C4-2B (cell line): ENCODE data around the gene MIA2.
"Not testable (repeated sequence)": the region's sequence is repeated elsewhere in the genome, so short reads cannot be mapped to it uniquely, and the experiment has no call there.

ENCODE experiments used
- H3K27ac ChIP-seq: fragments of 450-650 bp; 2 replicates; pipeline ENCODE4 v1.5.1; 2017
- CTCF ChIP-seq: fragments of 450-650 bp; conservative IDR thresholded peaks from 2 replicates; pipeline ENCODE4 v1.5.1; 2017; ENCODE audit warnings: mild to moderate bottlenecking
- ZFX ChIP-seq: fragments of 450-650 bp; IDR thresholded peaks from 2 replicates; pipeline ENCODE4 v1.6.1; 2017

The MIA2 gene

GRCh38 chr14:39342768-39343167 is 109.1 kb downstream of the MIA2 start:
- TF ChIP-seq ZFX: no peak
- no peak for TF ChIP-seq CTCF
- no peak overlapping the region for H3K27ac ChIP-seq

- H3K27ac ChIP-seq: no peak overlapping the region
Measured at GRCh38 chr14:39343614-39344013, 109.9 kb downstream of the MIA2 start.

GRCh38 chr14:39350866-39351265 is 117.2 kb downstream of the MIA2 start:
- no peak for TF ChIP-seq ZFX
- TF ChIP-seq CTCF: no peak
- H3K27ac ChIP-seq: no peak overlapping the region

More at GRCh38 chr14:39343614-39344013, 109.9 kb downstream of the MIA2 start:
- TF ChIP-seq CTCF (no peak), ZFX (no peak)

DNA sequence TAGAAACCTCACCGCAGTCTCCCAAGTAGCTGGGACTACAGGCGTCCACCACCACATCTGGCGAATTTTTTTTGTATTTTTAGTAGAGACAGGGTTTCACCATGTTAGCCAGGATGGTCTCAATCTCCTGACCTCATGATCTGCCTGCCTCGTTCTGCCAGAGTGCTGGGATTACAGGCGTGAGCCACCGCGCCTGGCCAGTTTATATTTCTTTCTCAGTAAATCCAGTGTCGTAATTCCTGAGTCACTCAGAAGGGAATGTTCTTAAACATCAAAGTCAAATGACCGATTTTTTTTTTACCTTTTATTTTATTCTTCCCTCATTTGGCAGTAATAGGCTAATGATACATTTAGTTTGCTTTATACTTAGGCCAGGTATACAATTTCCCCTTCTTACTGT is 118.0 kb downstream of the MIA2 start:
- TF ChIP-seq CTCF: no peak
- no peak for TF ChIP-seq ZFX
- no peak overlapping the region for H3K27ac ChIP-seq

GRCh38 chr14:39359069-39359468 is 125.4 kb downstream of the MIA2 start:
- not testable (repeated sequence) for H3K27ac ChIP-seq

GRCh38 chr14:39360316-39360715 is 126.6 kb downstream of the MIA2 start:
- no peak for TF ChIP-seq ZFX
- TF ChIP-seq CTCF: no peak
- H3K27ac ChIP-seq: no peak overlapping the region

DNA sequence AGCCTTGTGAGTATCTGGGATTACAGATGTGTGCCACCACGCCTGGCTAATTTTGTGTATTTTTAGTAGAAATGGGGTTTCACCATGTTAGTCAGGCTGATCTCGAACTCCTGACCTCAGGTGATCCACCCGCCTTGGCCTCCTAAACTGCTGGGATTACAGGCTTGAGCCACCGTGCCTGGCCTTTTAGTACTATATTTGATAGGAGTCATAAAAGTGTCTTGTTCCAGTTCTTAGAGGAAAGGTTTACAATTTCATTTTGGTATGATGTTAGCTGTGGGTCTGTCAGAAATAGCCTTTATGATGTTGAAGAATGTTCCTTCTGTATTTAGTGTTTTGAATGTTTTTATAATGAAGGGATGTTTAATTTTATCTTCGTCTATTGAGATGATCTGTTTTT is 127.8 kb downstream of the MIA2 start:
- not testable (repeated sequence) for H3K27ac ChIP-seq

GRCh38 chr14:39364509-39364908 is 130.8 kb downstream of the MIA2 start:
- TF ChIP-seq ZFX (no peak), CTCF (no peak)

DNA sequence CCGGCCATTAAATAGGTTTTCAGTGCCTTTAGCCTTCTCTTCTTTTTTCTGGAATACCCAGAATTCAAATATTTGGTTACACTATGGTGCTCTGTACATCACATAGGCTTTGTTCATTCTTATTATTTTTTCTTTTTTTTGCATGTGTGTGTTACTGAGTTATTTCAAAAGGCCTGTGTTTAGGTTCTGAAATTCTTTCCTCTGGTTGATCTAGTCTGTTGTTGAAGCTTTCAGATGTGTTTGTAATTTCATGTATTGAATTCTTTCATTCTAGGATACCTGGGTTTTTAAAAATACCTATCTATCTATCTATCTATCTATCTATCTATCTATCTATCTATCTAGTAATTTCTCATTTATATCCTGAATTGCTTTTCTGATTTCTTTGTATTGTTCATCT is 131.6 kb downstream of the MIA2 start:
- H3K27ac ChIP-seq: no peak overlapping the region
- TF ChIP-seq ZFX: no peak
- TF ChIP-seq CTCF: no peak

More at GRCh38 chr14:39364509-39364908, 130.8 kb downstream of the MIA2 start:
- no peak overlapping the region for H3K27ac ChIP-seq
